Fibroblast of skin of abdomen (primary cell): Measurements from ENCODE around the gene ADK.
"Not testable (repeated sequence)": the region's sequence is repeated elsewhere in the genome, so short reads cannot be mapped to it uniquely, and the experiment has no call there.

Source experiments
- DNase-seq: peaks from one replicate; pipeline ENCODE4 v3.0.0-alpha.2; 2013

The ADK gene

GRCh38 chr10:74187237-74187636 lies 36.2 kb downstream of the ADK start:
- DNase-seq, result no peak

GRCh38 chr10:74188617-74189016 lies 37.6 kb downstream of the ADK start:
- DNase-seq, result not testable (repeated sequence)

- peak; percentile 95 for DNase-seq
These were observed 39.0 kb downstream of the ADK start for GRCh38 chr10:74189999-74190421.

- peak; percentile 41 for DNase-seq
These were observed 39.5 kb downstream of the ADK start for GRCh38 chr10:74190494-74190893.

GRCh38 chr10:74194545-74194944 lies 43.5 kb downstream of the ADK start:
- DNase-seq, result no peak

- DNase-seq, result no peak
These were observed 44.0 kb downstream of the ADK start for GRCh38 chr10:74194999-74195398.

GRCh38 chr10:74199315-74199714 lies 48.3 kb downstream of the ADK start:
- no peak for DNase-seq

- DNase-seq, result no peak
These were observed 51.3 kb downstream of the ADK start for GRCh38 chr10:74202356-74202755.

- no peak for DNase-seq
These were observed 55.7 kb downstream of the ADK start for GRCh38 chr10:74206746-74207145.

- DNase-seq, result no peak
These were observed 56.9 kb downstream of the ADK start for GRCh38 chr10:74207691-74208480.

- DNase-seq, result no peak
These were observed 58.0 kb downstream of the ADK start for GRCh38 chr10:74208997-74209396.

- no peak for DNase-seq
These were observed 62.0 kb downstream of the ADK start for GRCh38 chr10:74213019-74213418.

- DNase-seq, result peak; percentile 65
These were observed 62.6 kb downstream of the ADK start for GRCh38 chr10:74213571-74214162.

GRCh38 chr10:74217110-74217509 lies 66.1 kb downstream of the ADK start:
- DNase-seq, result not testable (repeated sequence)

- not testable (repeated sequence) for DNase-seq
These were observed 71.4 kb downstream of the ADK start for GRCh38 chr10:74222467-74222866.

- peak; percentile 76 for DNase-seq
These were observed 72.9 kb downstream of the ADK start for GRCh38 chr10:74223755-74224529.

GRCh38 chr10:74227697-74228424 lies 76.8 kb downstream of the ADK start:
- DNase-seq, result peak; percentile 27

GRCh38 chr10:74231375-74231774 lies 80.4 kb downstream of the ADK start:
- DNase-seq, result no peak

GRCh38 chr10:74233281-74233680 lies 82.3 kb downstream of the ADK start:
- DNase-seq, result no peak

GRCh38 chr10:74234569-74234968 lies 83.5 kb downstream of the ADK start:
- no peak for DNase-seq

- peak; percentile 33 for DNase-seq
These were observed 87.0 kb downstream of the ADK start for GRCh38 chr10:74238031-74238431.

GRCh38 chr10:74238516-74238915 lies 87.5 kb downstream of the ADK start:
- no peak for DNase-seq

GRCh38 chr10:74243067-74243466 lies 92.0 kb downstream of the ADK start:
- DNase-seq, result no peak
